Measurements from ENCODE around the gene SUV39H1. TPM values are rescaled to one million over a fixed set of nuclear protein-coding genes. Genes with fewer than 3 reads are reported as not detected.
A peak's percentile ranks its signal among the peaks of the same experiment; 100 is the strongest.

The SUV39H1 gene
- total RNA-seq, 1 donor from 2014 or later: 2.6 TPM

- no peaks in the 10 kb centered on the region for H3K9me3 ChIP-seq (replicated peaks)
- DNase-seq: no peak
- intact Hi-C loops (cut with micrococcal nuclease): no loop called here
- H3K36me3 ChIP-seq: no peaks in the 10 kb centered on the region
- H3K4me1 ChIP-seq: no peaks in the 10 kb centered on the region
- TF ChIP-seq, protein P1, sequence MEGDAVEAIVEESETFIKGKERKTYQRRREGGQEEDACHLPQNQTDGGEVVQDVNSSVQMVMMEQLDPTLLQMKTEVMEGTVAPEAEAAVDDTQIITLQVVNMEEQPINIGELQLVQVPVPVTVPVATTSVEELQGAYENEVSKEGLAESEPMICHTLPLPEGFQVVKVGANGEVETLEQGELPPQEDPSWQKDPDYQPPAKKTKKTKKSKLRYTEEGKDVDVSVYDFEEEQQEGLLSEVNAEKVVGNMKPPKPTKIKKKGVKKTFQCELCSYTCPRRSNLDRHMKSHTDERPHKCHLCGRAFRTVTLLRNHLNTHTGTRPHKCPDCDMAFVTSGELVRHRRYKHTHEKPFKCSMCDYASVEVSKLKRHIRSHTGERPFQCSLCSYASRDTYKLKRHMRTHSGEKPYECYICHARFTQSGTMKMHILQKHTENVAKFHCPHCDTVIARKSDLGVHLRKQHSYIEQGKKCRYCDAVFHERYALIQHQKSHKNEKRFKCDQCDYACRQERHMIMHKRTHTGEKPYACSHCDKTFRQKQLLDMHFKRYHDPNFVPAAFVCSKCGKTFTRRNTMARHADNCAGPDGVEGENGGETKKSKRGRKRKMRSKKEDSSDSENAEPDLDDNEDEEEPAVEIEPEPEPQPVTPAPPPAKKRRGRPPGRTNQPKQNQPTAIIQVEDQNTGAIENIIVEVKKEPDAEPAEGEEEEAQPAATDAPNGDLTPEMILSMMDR (IDR thresholded peaks at IDR 0.05; ENCODE audit: borderline replicate concordance): no peak
- no peaks in the 10 kb centered on the region for H3K27me3 ChIP-seq (ENCODE audit: low read depth)
- peak overlapping the region; percentile 74 for H3K4me3 ChIP-seq
- peak overlapping the region; percentile 93 for H3K27ac ChIP-seq (replicated peaks)
Observed at GRCh38 chrX:48736878-48737212, 40.3 kb downstream of the SUV39H1 start.

DNA sequence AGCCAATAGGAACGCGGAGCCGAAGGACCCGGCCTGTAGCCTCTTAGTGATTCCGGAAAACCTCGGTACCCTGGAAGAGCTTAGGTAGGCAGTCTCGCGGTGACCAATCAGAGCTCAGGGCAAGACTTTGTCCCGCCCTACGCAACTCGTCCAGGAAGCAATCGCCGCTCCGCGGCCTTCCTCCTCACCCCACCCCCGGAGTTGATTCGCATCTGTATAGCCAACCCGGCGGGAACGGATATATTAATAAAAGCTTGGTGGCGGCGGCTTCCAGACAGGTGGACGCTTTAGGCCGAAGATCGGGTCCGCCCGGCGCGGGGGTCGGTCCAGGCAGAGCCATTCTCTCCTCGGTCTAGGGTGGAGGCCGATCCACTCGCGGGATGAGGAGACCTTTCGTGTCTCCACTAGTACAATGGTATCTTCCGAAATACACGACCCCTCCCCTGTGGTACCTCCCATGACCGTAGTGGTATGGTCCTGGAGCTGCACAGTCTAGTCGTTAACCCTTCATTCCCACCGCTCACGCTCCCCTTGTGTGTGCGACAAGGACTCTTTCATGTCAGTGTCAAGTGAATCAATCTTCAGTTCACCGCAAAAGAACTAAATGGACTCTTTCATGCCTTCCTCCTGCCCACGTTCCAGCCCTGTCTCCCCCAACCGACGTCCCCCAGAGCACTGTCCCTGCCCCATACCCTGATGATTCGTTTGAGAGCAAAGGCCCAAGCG, 40.8 kb downstream of the SUV39H1 start:
- peak overlapping the region; percentile 74 for H3K4me3 ChIP-seq
- H3K27me3 ChIP-seq (ENCODE audit: low read depth): no peaks in the 10 kb centered on the region
- no peaks in the 10 kb centered on the region for H3K36me3 ChIP-seq
- peak; percentile 89 for DNase-seq
- H3K27ac ChIP-seq (replicated peaks): peak overlapping the region; percentile 93
- TF ChIP-seq, protein P1 (IDR thresholded peaks at IDR 0.05; ENCODE audit: borderline replicate concordance): no peak
- no peaks in the 10 kb centered on the region for H3K4me1 ChIP-seq
- intact Hi-C loops (cut with micrococcal nuclease): no loop called here
- no peaks in the 10 kb centered on the region for H3K9me3 ChIP-seq (replicated peaks)

DNA sequence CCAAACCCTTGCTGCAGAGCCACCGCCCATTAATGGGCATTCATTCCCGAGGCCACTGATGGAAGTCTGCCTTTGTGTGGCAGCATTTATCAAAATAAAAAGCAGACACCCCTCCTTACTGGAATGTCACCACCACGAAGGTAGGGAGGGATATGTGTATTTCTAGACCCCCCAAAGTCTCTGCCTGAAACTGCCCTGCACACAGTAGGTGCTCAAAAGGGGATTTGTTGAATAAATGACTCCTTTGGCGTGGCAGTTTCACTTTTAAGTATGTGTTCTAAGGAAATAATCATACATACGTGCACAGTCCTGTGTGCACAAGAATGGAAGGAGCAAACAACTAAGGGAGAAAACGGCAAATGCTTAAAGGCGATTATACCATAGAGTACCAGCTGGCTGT, 41.4 kb downstream of the SUV39H1 start:
- no peaks in the 10 kb centered on the region for H3K9me3 ChIP-seq (replicated peaks)
- no peaks in the 10 kb centered on the region for H3K4me1 ChIP-seq
- H3K4me3 ChIP-seq: peak overlapping the region; percentile 74
- no peak for DNase-seq
- H3K27ac ChIP-seq (replicated peaks): peak overlapping the region; percentile 93
- TF ChIP-seq, protein P1 (IDR thresholded peaks at IDR 0.05; ENCODE audit: borderline replicate concordance): no peak
- no peaks in the 10 kb centered on the region for H3K27me3 ChIP-seq (ENCODE audit: low read depth)
- intact Hi-C loops (cut with micrococcal nuclease): no loop called here
- no peaks in the 10 kb centered on the region for H3K36me3 ChIP-seq

GRCh38 chrX:48741834-48742233, 45.3 kb downstream of the SUV39H1 start:
- no peak for DNase-seq
- TF ChIP-seq, protein P1 (IDR thresholded peaks at IDR 0.05; ENCODE audit: borderline replicate concordance): no peak
- H3K9me3 ChIP-seq (replicated peaks): no peaks in the 10 kb centered on the region
- no peaks in the 10 kb centered on the region for H3K36me3 ChIP-seq
- H3K4me1 ChIP-seq: no peaks in the 10 kb centered on the region
- no peak overlapping the region for H3K4me3 ChIP-seq
- no peak overlapping the region for H3K27ac ChIP-seq (replicated peaks)
- intact Hi-C loops (cut with micrococcal nuclease): no loop called here
- no peaks in the 10 kb centered on the region for H3K27me3 ChIP-seq (ENCODE audit: low read depth)

- Histone ChIP-seq H3K4me1 (no peaks in the 10 kb centered on the region), H3K27ac (replicated peaks) (no peak overlapping the region), H3K9me3 (replicated peaks) (no peaks in the 10 kb centered on the region), H3K27me3 (ENCODE audit: low read depth) (no peaks in the 10 kb centered on the region), H3K4me3 (no peak overlapping the region), H3K36me3 (no peaks in the 10 kb centered on the region)
- DNase-seq: no peak
- intact Hi-C loops (cut with micrococcal nuclease): no loop called here
- TF ChIP-seq, protein P1 (IDR thresholded peaks at IDR 0.05; ENCODE audit: borderline replicate concordance): no peak
Observed at GRCh38 chrX:48745222-48745621, 48.7 kb downstream of the SUV39H1 start.
